ENCODE measurements around the gene TAPBP.
"Not testable (repeated sequence)": the region's sequence is repeated elsewhere in the genome, so short reads cannot be mapped to it uniquely, and the experiment has no call there.

The TAPBP gene

GRCh38 chr6:33279257-33279695 is 34.6 kb downstream of the TAPBP start:
- TF ChIP-seq CTCF (IDR thresholded peaks at IDR 0.05; ENCODE audit: low read depth, low read length, missing control alignments): no peak
- no peak overlapping the region for H3K4me3 ChIP-seq (ENCODE audit: low read depth, low read length)
- DNase-seq (ENCODE audit: low read depth): no peak
- in situ Hi-C loops (cut with HindIII; ENCODE audit: low sequenced_read_pairs): no loop called here

GRCh38 chr6:33278810-33279209 is 35.1 kb downstream of the TAPBP start:
- in situ Hi-C loops (cut with HindIII; ENCODE audit: low sequenced_read_pairs): no loop called here
- DNase-seq (ENCODE audit: low read depth): no peak
- H3K4me3 ChIP-seq (ENCODE audit: low read depth, low read length): no peak overlapping the region
- TF ChIP-seq CTCF (IDR thresholded peaks at IDR 0.05; ENCODE audit: low read depth, low read length, missing control alignments): no peak

- DNase-seq (ENCODE audit: low read depth): no peak
- in situ Hi-C loops (cut with HindIII; ENCODE audit: low sequenced_read_pairs): no loop called here
- TF ChIP-seq CTCF (IDR thresholded peaks at IDR 0.05; ENCODE audit: low read depth, low read length, missing control alignments): no peak
- no peak overlapping the region for H3K4me3 ChIP-seq (ENCODE audit: low read depth, low read length)
Observed at GRCh38 chr6:33278392-33278741, 35.5 kb downstream of the TAPBP start.

- peak overlapping the region; percentile 54 for H3K4me3 ChIP-seq (ENCODE audit: low read depth, low read length)
- DNase-seq (ENCODE audit: low read depth): no peak
- in situ Hi-C loops (cut with HindIII; ENCODE audit: low sequenced_read_pairs): no loop called here
- no peak for TF ChIP-seq CTCF (IDR thresholded peaks at IDR 0.05; ENCODE audit: low read depth, low read length, missing control alignments)
Observed at GRCh38 chr6:33277663-33278391, 36.1 kb downstream of the TAPBP start.

- H3K4me3 ChIP-seq (ENCODE audit: low read depth, low read length): peak within 1 kb of the TSS; percentile 54
- DNase-seq (ENCODE audit: low read depth): no peak
- in situ Hi-C loops (cut with HindIII; ENCODE audit: low sequenced_read_pairs): no loop called here
- peak; percentile 31 for TF ChIP-seq CTCF (IDR thresholded peaks at IDR 0.05; ENCODE audit: low read depth, low read length, missing control alignments)
Observed at GRCh38 chr6:33276864-33277662, 36.8 kb downstream of the TAPBP start, which contains the start of gene B3GALT4. Gene B3GALT4 (plus strand): TSS chr6:33277123. CDS start chr6:33277420, 297 bp downstream.

- no peak for DNase-seq (ENCODE audit: low read depth)
- in situ Hi-C loops (cut with HindIII; ENCODE audit: low sequenced_read_pairs): no loop called here
- no peak for TF ChIP-seq CTCF (IDR thresholded peaks at IDR 0.05; ENCODE audit: low read depth, low read length, missing control alignments)
- peak overlapping the region; percentile 54 for H3K4me3 ChIP-seq (ENCODE audit: low read depth, low read length)
Observed at GRCh38 chr6:33276581-33276863, 37.4 kb downstream of the TAPBP start.

GRCh38 chr6:33275795-33276580 is 37.9 kb downstream of the TAPBP start:
- in situ Hi-C loops (cut with HindIII; ENCODE audit: low sequenced_read_pairs); DNase-seq (ENCODE audit: low read depth): not testable (repeated sequence)
- H3K4me3 ChIP-seq (ENCODE audit: low read depth, low read length): peak overlapping the region; percentile 54
